CD4-positive, CD25-positive, alpha-beta regulatory T cell (primary cell): ENCODE results near the gene C18orf63. TPM values are rescaled to one million over a fixed set of nuclear protein-coding genes. Genes with fewer than 3 reads are reported as not detected.
A peak's percentile ranks its signal among the peaks of the same experiment; 100 is the strongest.

Experiments
- ATAC-seq, 2 donors: fragments of 150-1000 bp; cut with Tn5 transposase; one replicate each; pipeline ENCODE4 v1.10.0; 2021; ENCODE audit warnings: low read depth in 2 of 2, moderate number of reproducible peaks in 2 of 2, moderate library complexity in 1 of 2
- DNase-seq, 3 donors: peaks; one replicate each; pipeline versions ENCODE4 v3.0.0 to v3.0.0-alpha.2; 2012 to 2022; ENCODE audit warnings: mixed read lengths in 1 of 3
- H3K27ac ChIP-seq: one replicate; pipeline ENCODE4 v1.7.0; 2013; ENCODE audit warnings: mild to moderate bottlenecking, low read length; ENCODE audit not compliant: insufficient read depth, poor library complexity, severe bottlenecking
- H3K27me3 ChIP-seq: one replicate; pipeline ENCODE4 v1.7.0; 2013; ENCODE audit warnings: low read length; ENCODE audit not compliant: control insufficient read depth, insufficient read depth
- H3K36me3 ChIP-seq: one replicate; pipeline ENCODE4 v1.7.0; 2013; ENCODE audit warnings: mild to moderate bottlenecking, low read length, moderate library complexity; ENCODE audit not compliant: control insufficient read depth, insufficient read depth
- H3K4me1 ChIP-seq: 2 replicates; pipeline ENCODE4 v1.7.0; 2013; ENCODE audit warnings: mild to moderate bottlenecking, low read length; ENCODE audit not compliant: insufficient read depth, control insufficient read depth, poor library complexity, severe bottlenecking
- H3K4me3 ChIP-seq: one replicate; pipeline ENCODE4 v1.7.0; 2013; ENCODE audit warnings: low read depth, mild to moderate bottlenecking, low read length, moderate library complexity
- H3K9me3 ChIP-seq, 2 experiments: 1 replicate in 1 of 2; 2 replicates in 1 of 2; pipeline ENCODE4 v1.7.0; 2013; ENCODE audit warnings: low read length in 2 of 2, mild to moderate bottlenecking in 1 of 2, moderate library complexity in 1 of 2; ENCODE audit not compliant: control insufficient read depth in 2 of 2
- H3K27ac Mint-ChIP-seq, 3 donors: one replicate each; pipeline ENCODE4 v1.8.0; 2020 to 2022; ENCODE audit warnings: mild to moderate bottlenecking in 3 of 3, mixed read lengths in 3 of 3, moderate library complexity in 2 of 3
- H3K27me3 Mint-ChIP-seq: one replicate; pipeline ENCODE4 v1.8.0; 2022; ENCODE audit warnings: mild to moderate bottlenecking, mixed read lengths
- H3K36me3 Mint-ChIP-seq: one replicate; pipeline ENCODE4 v1.8.0; 2020; ENCODE audit warnings: mixed read lengths
- H3K4me1 Mint-ChIP-seq, 4 donors: one replicate each; pipeline ENCODE4 v1.8.0; 2020 to 2022; ENCODE audit warnings: mixed read lengths in 4 of 4, mild to moderate bottlenecking in 1 of 4
- H3K4me3 Mint-ChIP-seq, 4 donors: one replicate each; pipeline ENCODE4 v1.8.0; 2020 to 2022; ENCODE audit warnings: mild to moderate bottlenecking in 4 of 4, mixed read lengths in 4 of 4, moderate library complexity in 3 of 4
- H3K9me3 Mint-ChIP-seq, 7 donors: one replicate each; pipeline ENCODE4 v1.8.0; 2020 to 2022; ENCODE audit warnings: mixed read lengths in 7 of 7, mild to moderate bottlenecking in 3 of 7, moderate library complexity in 2 of 7
- polyA plus RNA-seq, 4 donors: library from polyadenylated mRNA; unstranded; fragments of 300-500 nt; fragmentation: Illumina TruSeq; gene quantifications; one replicate each; pipeline ENCODE4 v1.2.3, GENCODE V29; 2021
- total RNA-seq: library from RNA; stranded (reverse); gene quantifications from one replicate; pipeline ENCODE4 v1.2.3, GENCODE V29; 2022

C18orf63 gene
- total and polyA plus RNA-seq, 5 donors from 2014 or later = not detected

DNA sequence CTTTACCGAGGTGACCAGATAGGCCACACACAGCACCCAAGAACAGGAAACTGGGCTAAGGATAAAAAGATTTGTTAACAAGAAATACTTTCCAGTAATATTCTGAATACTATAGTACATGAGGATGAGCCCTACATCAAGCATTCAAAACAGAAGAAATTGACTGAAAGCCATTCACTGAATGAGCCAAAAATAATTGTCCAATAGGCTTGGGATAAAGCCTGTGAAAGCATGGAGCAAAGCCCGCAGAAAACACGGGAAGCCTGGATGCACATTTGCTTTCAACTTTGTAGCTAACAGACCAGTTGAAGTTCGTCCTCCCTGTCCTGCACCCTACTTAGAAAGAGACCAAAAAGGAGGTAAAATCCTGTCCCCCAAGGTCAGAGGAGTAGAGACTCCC lies 85.2 kb downstream of the C18orf63 start:
- no peak overlapping the region for H3K4me3 Mint-ChIP-seq
- peaks cover 3% of the 10 kb centered on the region for H3K27me3 ChIP-seq
- no peaks in the 10 kb centered on the region for H3K9me3 Mint-ChIP-seq
- H3K4me1 ChIP-seq = no peaks in the 10 kb centered on the region
- no peaks in the 10 kb centered on the region for H3K9me3 ChIP-seq
- no peak for DNase-seq
- no peak overlapping the region for H3K27ac Mint-ChIP-seq
- peaks cover 19% of the 10 kb centered on the region for H3K27me3 Mint-ChIP-seq
- peaks cover 0 to 4% (median 0%) of the 10 kb centered on the region in 4 donors for H3K4me1 Mint-ChIP-seq
- no peak overlapping the region for H3K27ac ChIP-seq
- H3K4me3 ChIP-seq = no peak overlapping the region
- no peaks in the 10 kb centered on the region for H3K36me3 ChIP-seq
- ATAC-seq = no peak
- no peaks in the 10 kb centered on the region for H3K36me3 Mint-ChIP-seq

DNA sequence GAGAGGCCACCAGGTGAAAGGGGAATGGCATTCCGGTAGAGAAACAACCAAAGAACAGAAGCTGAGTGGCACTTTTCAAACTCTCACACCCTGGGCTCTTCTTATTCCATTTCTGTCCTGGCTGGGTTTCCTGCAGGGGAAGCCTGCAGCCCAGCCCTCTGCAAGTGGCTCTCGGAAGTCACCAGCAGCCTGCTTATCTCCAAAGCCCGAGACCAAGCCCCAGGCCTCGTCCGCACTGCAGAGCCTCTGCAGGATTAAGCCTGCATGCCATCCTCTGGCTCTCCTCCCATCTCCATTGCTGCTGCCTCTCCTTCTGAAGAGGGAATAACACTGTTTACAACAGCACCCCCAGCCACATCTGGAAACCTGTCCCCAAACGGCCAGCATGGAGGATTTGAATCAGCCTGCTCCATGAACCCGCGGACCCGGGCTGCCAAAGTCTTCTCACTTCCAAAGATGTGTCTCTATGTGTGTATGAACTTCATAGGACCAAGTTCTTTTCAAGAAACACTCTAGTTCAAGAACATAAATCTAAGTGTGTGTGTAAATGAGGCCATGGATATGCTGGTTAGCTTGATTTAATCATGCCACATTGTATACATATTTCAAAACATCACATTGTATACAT lies 87.3 kb downstream of the C18orf63 start:
- H3K36me3 Mint-ChIP-seq = no peaks in the 10 kb centered on the region

DNA sequence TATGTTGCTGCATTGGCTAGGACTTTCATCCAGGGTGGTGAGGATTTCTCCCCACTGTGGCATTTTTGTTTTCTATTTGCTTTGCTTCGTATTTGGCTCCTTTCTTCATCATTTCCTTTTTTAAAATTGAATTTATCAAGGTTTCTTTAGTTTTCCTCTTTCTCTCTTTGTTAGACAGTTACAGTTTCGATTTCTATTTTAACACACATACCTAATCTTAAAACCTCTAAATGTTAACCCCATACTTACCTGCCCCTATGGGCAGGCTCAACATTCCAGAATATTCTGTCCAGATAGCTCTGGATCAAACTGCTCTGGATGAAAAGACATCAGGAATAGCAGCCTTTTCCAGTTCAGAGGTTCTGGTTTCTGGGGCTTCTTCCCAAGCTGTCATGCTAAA lies 92.2 kb downstream of the C18orf63 start:
- no peak for ATAC-seq
- no peak overlapping the region for H3K27ac ChIP-seq
- Mint-ChIP-seq H3K27me3 (peaks cover 18% of the 10 kb centered on the region), H3K27ac (peak overlapping the region; percentile 32 to 87 (median 67)), H3K4me3 (peak overlapping the region; percentile 5 to 87 (median 45)), H3K36me3 (peaks cover 3% of the 10 kb centered on the region), H3K4me1 (peaks cover 11 to 25% (median 17%) of the 10 kb centered on the region in 4 donors), H3K9me3 (peaks cover 0 to 4% (median 0%) of the 10 kb centered on the region in 7 donors)
- no peaks in the 10 kb centered on the region for H3K9me3 ChIP-seq
- H3K36me3 ChIP-seq = no peaks in the 10 kb centered on the region
- H3K4me1 ChIP-seq = peaks cover 9% of the 10 kb centered on the region
- H3K4me3 ChIP-seq = peak overlapping the region; percentile 66
- H3K27me3 ChIP-seq = no peaks in the 10 kb centered on the region
- DNase-seq = peak in 1 of 3 donors; percentile 5

More for the DNA sequence above, 87.3 kb downstream of the C18orf63 start:
- H3K4me3 Mint-ChIP-seq = no peak overlapping the region
- no peaks in the 10 kb centered on the region for H3K9me3 Mint-ChIP-seq
- Histone ChIP-seq H3K27me3 (peaks cover 3% of the 10 kb centered on the region), H3K9me3 (no peaks in the 10 kb centered on the region), H3K27ac (no peak overlapping the region), H3K4me1 (peaks cover 4% of the 10 kb centered on the region), H3K36me3 (no peaks in the 10 kb centered on the region), H3K4me3 (no peak overlapping the region)
- H3K27me3 Mint-ChIP-seq = peaks cover 11% of the 10 kb centered on the region
- no peak overlapping the region for H3K27ac Mint-ChIP-seq
- no peak for DNase-seq
- no peak for ATAC-seq
- peaks cover 4 to 11% (median 7%) of the 10 kb centered on the region in 4 donors for H3K4me1 Mint-ChIP-seq

Other genes with a start within 250 kb of the C18orf63 start
- not detected for gene FBXO15, start 168.0 kb upstream of the C18orf63 start, total RNA-seq
- 1 to 10 TPM; 1.1 to 3.0 (median 1.2) TPM for gene FBXO15, start 168.0 kb upstream of the C18orf63 start, polyA plus RNA-seq
- 15.6 TPM for gene TIMM21, start 167.3 kb upstream of the C18orf63 start, total RNA-seq
- gene TIMM21, start 167.3 kb upstream of the C18orf63 start, polyA plus RNA-seq = 10 to 100 TPM in 3 of 4 donors, 1 to 10 TPM in 1; 8.8 to 20.0 (median 15.7) TPM
- gene CYB5A, start 23.9 kb upstream of the C18orf63 start, total RNA-seq = 11.1 TPM
- 10 to 100 TPM; 43.2 to 54.3 (median 50.5) TPM for gene CYB5A, start 23.9 kb upstream of the C18orf63 start, polyA plus RNA-seq
- not detected for gene DIPK1C, start 141.5 kb downstream of the C18orf63 start, total RNA-seq
- not detected for gene DIPK1C, start 141.5 kb downstream of the C18orf63 start, polyA plus RNA-seq
- 121 TPM for gene CNDP2, start 180.5 kb downstream of the C18orf63 start, total RNA-seq
- gene CNDP2, start 180.5 kb downstream of the C18orf63 start, polyA plus RNA-seq = 100 to 1,000 TPM; 101 to 136 (median 106) TPM
- 0.15 TPM for gene CNDP1, start 218.7 kb downstream of the C18orf63 start, total RNA-seq
- gene CNDP1, start 218.7 kb downstream of the C18orf63 start, polyA plus RNA-seq = not detected